Embryonic facial prominence (tissue), 1 donor: ENCODE measurements around the gene IL20RA.
"Not testable (repeated sequence)": the region's sequence is repeated elsewhere in the genome, so short reads cannot be mapped to it uniquely, and the experiment has no call there.

Experiments used
- DNase-seq: peaks from one replicate; pipeline ENCODE4 v3.0.0-alpha.2; 2016; ENCODE audit errors: extremely low spot score

Gene IL20RA, protein sequence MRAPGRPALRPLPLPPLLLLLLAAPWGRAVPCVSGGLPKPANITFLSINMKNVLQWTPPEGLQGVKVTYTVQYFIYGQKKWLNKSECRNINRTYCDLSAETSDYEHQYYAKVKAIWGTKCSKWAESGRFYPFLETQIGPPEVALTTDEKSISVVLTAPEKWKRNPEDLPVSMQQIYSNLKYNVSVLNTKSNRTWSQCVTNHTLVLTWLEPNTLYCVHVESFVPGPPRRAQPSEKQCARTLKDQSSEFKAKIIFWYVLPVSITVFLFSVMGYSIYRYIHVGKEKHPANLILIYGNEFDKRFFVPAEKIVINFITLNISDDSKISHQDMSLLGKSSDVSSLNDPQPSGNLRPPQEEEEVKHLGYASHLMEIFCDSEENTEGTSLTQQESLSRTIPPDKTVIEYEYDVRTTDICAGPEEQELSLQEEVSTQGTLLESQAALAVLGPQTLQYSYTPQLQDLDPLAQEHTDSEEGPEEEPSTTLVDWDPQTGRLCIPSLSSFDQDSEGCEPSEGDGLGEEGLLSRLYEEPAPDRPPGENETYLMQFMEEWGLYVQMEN

DNA sequence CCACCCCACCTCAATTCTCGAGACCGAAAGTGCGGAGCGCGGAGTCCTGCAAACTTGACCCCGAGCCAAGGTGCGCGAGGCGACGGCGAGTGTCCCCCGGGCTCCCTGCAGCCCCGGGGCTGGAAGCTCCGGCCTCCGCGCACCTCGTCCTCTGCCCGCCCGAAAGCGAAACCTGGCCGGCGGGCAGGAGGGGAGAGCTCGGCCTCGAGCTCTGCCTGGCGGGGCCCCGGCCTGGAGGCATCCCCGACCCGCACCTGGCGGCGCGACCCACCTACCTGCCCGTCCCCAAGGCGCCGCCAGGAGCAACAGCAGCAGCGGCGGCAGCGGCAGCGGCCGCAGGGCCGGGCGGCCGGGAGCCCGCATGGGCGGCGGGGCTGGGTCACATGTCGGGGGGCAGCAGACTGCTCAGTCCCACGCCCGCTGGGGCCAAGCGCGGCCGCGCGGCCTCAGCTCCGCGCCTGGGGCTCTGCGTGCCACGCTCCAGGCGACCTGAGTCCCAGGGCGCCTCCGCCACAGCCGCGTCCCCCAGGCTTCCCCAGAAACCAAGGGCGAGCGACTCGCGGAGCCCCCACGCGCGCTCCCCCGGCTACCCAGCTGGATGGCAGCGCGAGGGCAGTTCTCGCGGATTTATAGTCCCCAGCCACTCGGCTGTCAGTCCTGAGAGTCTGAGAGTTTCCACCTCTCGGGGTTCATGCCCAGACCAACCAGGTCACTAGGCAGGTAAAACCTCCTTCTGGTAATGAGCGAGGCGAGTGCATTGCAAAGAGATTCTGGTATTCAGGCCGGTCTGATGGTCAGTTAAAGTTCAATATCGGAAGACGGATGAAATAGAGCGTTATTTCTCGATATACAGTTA lies at the start of gene IL20RA:
IL20RA (minus strand) TSS at position 600 of the 856 bp plus-strand sequence; CDS start at position 363, 237 bp downstream.
- DNase-seq = no peak

DNA sequence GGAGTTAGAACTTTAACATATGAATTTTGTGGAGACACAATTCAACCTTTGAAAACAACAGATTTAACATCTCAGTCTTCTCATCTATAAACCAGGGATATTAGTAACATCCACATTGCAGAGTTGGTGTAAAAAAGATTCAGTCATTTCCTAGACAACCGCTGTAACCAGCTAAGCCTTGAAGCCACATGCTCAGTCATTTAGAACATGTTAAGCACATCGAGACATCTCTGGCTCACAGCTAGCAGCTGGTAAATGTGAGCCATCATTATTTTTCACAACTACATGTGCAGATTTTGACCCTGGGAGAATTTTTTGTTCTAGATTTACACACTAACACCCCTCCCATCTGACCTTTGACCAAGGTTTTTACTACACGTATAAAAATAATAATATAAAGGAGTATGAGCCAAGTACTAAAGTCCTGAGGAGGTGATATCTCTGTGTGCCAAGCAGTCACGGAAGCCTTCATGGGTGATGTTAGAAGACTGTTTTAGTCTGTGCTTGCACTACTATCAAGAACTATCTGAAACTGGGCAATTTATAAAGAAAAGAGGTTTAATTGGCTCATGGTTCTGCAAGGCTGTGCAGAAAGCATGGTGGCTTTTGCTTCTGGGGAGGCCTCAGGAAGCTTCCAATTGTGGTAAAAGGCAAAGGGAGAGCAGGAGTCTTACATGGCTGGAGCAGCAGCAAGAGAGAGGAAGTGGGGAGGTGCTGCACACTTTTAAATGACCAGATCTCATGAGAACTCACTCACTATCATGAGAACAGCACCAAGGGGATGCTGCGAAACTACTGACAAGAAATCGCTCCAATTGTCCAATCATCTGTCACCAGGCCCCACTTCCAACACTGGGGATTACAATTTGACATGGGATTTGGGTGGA lies 48.7 kb upstream of the IL20RA start:
- no peak for DNase-seq

DNA sequence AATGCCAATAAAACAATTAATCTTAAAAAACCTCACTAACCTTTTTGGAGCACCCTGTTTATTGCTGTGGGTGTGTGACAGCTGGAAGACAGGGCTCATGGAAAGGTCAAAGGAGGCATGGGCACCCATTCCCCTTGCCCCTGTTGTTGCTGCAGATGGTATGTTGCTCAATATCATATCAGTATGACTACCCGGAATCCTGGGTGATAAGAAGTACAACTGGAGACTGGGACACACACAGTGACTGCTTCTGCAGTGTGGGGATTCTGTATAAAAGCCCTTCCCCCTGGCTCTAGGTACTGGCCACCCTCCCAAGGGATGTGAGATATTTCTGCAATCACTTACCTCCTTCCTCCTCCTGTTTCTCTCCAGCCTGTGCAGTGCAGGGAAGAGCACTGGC lies 47.3 kb upstream of the IL20RA start:
- DNase-seq = no peak

DNA sequence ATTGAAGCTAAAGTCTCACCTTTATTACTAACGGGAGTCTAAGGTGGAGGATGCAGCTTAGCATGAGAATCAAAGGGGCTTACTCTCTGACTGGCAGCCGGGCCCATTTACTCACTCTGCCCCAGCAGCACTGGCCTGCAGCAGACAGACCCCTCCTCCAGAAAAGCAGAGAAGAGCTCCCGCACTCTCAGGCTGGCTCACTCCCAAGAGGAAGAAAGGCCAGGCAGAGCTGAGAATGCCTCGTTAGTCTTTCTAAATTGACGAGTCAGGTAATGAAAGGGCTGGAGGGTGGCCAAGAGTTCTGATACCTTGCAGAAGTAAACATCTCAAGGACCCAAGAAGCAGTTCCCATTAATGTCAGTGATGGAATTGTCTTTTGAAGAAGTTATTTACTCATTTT lies 44.5 kb upstream of the IL20RA start:
- DNase-seq = no peak

DNA sequence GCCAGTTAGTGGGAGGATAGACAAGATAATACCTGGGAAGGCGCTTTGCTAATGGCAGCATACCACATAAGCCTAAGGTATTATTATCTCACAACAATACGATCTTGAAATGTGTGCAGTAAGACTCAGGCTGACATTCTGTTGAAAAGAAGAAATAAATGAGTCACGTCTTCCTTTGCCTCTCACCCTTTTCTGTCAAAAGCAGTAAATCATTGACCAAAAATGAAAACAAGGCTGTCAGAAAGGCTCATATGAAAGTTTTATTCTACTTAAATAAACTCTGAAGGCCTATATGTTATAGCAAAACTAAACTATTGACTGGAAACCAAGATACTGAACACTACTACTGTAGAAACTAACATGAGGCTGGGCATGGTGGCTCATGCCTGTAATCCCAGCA lies 43.1 kb upstream of the IL20RA start:
- no peak for DNase-seq

DNA sequence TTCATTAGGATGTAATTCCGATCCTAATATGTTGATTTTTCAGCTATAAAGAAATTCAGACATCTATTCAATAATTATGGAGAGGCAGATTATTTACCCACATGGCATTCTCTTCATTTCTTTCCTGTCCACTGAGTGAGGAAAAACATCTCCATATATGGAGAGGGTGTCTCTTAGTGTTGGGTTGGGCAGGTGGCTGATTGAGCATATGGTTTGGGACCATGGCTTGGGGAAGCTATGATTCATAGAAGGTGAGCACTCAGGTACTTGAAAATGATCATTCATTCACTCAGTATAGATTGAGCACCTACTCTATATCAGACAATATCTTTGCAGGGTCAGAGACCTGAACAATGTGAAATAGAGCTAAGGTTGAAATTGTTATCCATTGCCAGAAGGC lies 41.3 kb upstream of the IL20RA start:
- DNase-seq = no peak

DNA sequence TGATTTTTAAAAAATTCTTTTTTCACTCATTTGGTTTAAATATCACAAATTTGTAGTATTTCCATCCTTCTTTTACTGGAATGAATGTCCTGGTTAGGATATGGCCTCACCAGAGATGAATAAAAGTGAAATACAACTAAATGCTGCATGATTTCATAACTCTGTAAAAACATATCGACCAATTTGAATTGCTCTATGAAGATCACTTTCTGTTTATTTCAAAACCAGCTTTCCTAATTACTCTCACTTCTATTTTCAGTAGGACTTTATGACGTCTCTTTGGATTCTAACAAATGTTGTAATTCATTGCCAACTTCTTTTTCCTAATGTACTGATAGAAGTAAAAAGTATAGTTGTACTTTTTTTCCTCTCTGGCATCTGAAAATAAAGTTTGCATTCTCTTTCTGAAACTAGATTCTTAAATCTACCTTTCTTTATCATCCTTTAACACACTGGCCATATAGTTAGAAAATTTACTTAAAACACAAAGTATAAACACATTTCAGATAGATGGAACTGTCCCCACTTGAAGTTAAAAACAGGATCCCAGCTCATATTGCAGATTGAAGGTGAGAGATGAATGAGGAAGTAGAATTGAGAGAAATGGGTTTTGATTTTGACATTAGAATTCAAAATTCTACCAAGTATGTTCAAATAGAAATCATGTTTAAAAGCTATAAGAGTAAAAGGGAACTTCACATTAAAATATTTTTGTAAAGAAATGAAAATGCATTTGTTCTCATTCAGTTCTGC lies 40.3 kb upstream of the IL20RA start:
- no peak for DNase-seq

DNA sequence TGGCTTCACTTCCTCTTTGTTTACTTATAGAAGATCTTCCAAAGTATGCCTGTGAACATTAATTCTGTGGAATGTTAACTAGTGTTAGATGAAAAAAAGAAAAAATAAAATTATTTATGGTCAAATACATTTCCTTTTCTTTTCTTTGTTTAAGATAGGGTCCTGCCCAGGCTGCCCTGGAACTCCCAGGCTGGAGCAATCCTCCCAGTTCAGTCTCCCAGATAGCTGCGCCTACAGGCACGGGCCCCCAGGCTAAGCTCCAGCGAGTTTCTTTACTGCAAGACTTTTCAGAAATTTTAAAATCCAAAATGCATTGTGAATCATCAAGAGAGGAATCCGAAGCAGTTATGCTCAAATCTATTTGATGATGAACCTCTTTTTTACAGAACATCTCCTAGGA lies 39.3 kb upstream of the IL20RA start:
- DNase-seq = no peak

DNA sequence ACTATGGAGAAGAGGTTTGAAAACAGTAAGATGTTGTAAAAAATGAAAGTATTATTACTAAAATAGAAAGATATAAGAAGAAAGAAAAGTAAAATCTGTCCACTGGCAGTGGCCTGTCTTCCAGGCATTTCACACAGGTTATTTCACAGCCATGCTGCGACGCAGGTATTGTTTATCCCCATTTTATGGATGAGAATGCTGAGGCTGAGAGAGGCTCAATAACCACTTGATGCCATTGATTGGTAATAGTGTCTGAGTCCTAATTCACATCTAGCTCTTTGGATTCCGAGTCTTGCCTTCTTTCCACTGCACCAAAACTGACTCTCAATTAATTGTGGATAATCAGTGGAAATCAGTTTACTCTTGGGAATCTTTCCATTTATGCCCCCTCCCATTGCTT lies 37.2 kb upstream of the IL20RA start:
- DNase-seq = no peak

DNA sequence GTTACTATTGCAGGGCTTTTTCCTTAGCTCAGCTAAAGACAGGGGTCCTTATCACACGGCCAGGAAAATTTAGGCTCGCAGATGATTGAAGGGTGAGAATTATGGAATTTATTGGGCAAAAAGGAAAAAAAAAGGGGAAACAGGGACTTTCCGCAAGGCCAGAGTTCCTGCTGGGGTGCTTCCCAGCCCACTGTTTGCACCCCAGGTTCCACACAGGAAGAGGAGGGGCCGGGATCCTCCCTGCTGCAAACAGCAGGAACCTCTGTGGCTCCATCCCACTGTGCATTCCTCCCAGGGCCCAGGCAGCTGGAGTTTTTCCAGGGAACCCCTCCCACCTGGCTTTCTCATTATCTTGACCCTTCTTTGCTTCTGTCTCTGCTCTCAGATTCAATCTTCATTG lies 35.9 kb upstream of the IL20RA start:
- DNase-seq = no peak

DNA sequence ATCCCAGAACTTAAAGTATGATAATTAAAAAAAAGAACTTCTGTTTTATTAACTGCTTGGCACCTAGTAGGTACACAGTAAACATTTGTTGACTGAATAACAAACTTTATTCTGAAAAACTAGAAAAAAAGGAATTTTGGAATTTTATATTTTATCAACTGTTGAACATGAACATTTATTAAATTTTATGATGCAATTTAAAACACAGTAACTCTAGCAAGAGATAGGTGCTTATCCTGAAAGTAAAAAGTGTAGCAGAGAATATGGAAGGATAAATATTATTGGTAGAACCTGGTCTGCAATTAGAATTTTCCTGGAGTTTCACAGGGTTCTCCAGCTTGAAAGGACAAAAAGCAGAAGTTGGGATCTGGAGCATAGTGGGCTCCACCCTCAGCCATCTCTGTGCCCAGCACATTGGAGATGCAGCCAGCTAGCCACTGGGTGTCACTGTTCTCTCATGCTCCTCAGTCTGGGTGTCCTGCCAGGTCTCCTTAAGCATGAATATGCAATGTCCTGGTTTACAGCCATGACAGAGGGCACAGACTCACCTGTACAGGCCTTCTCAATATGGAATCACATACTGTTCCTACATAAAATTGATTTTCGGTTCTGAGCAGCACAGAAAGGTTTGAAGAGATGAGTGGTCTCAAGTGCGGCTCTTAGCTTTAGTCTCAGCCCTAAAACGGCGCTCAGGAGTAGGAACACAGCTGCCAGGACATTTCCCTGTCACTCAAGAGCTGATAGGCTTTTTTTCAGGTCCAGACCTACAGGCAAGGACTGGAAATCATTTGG lies 31.7 kb upstream of the IL20RA start:
- DNase-seq = no peak

DNA sequence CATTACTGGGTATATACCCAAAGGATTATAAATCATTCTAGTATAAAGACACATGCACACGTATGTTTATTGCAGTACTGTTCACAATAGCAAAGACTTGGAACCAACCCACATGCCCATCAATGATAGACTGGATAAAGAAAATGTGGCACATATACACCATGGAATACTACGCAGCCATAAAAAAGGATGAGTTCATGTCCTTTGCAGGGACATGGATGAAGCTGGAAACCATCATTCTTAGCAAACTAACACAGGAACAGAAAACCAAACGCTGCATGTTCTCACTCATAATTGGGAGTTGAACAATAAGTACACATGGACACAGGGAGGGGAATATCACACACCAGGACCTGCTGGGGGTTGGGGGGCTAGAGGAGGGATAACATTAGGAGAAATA lies 31.0 kb upstream of the IL20RA start:
- DNase-seq = not testable (repeated sequence)

DNA sequence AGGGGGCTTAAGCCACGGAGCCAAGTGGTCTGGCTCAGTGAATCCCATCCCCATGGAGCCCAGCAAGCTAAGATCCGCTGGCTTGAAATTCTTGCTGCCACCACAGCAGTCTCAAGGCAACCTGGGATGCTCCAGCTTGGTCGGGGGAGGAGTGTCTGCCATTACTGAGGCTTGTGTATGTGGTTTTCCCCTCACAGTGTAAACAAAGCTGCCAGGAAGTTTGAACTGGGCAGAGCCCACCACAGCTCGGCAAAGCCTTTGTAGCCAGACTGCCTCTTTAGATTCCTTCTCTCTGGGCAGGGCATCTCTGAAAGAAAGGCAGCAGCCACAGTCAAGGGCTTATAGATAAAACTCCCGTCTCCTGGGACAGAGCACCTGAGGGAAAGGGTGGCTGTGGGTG lies 25.5 kb upstream of the IL20RA start:
- DNase-seq = no peak

DNA sequence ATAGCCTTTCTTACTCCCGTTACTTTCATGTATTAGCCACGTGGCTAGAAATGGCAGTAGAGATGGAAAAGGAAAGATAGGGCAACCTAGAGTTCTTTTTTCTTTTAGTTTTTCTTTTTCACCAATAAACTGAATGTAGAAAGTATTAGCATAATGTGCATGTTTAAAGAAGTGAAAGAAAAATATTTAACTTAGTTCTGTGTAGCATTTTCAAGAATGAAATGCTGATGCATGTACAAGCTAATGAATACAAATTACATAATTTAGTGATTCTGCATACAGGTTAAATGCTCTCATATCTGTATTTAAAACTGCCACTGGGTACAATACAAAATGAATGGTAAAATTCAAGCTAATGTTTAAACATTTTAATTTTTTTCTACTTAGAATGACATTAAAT lies 22.6 kb upstream of the IL20RA start:
- no peak for DNase-seq

DNA sequence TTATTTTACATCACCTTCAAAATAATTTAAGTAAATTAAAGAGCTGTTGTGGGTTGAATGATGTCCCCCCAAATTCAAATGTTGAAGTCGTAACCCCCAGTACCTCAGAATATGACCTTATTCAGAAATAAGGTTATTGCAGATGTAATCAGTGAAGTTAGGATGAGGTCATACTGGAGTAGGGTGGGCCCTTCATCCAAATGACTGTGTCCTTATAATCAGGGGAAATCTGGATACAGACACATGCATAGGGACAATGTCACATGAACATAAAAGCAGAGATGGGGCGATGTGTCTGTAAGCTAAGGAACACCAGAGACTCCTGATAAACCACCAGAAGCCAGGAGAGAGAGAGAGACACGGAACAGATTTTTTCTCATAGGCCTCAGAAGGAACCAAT lies 13.3 kb upstream of the IL20RA start:
- no peak for DNase-seq

DNA sequence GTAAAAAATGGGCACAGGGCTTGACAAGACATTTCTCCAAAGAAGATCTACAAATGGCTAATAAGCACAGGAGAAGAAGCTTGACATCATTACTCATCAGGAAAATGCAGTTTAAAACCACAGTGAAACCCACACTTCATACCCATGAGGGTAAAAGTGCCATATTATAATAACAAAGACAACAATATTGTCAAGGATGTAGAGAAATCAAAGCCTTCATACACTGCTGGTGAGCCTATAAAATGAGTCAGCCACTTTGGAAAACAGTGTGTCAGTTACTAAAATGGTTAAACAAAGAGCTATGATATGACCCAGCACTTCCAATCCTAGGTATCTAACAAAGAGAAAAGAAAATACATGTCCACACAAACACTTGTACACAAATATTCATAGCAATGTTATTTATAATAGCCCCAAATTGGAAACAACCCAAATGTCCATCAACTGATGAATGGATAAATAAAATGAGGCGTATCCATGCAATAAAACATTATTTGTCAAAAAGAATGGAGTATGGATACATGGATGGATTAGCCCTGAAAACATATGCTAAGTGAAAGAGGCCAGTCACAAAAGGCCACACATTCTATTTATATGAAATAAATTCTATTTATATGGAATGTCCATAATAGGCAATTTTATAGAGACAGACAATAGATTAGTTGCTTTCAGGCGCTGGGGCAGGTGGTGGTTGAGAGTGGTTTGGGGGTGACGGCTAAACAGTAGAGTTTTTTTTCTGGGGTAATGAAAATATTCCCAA lies 11.5 kb upstream of the IL20RA start:
- no peak for DNase-seq

DNA sequence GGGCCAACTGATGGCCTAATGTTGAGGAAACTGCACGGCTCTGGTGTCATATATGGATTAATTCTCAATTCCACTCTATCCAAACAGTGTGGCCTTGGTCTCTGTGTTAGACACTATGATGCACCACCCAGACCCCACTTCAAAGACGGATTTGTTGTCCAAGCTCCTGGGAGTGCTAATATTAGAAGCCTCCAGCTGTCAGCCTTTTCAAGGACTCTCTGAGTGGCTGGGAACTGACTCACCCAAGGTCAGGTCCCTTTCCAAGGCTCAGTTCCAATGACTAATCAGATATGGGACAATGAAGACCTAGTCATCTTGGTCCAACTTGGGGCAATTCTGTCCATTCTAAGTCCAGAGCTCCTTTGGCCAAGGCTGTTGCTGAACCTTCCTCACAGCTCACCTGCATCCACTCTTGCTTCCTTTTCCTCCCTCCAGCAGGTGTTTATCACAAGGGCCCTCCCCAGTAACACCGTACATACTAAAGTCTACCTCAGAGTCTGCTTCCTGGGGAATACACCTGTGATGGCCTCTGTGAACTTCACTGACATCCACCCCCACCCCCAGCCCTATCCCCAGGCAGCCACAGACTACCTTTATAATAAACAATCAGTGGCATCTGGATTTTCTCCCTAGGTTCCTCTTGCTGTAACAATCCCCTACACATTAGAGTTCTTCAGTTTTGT lies 7.2 kb upstream of the IL20RA start:
- DNase-seq = no peak

DNA sequence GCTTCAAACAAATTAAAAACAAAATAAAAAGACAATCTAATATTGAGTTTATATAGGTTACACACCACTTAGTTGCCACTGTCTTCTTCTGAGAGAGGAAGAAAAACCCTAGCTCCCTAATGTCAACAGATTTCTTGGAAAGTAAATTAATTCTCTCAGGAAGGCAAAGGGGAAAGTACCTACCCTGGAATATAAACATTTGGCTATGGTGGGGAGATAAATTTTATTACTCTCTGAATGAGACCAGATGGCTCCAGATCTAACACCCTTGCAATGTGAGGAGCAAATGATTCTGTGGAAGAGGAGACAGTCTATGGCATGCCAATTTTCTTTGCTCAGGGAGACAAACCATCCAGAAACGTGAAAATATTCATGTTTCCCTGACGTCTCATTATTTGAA lies 4.3 kb upstream of the IL20RA start:
- DNase-seq = no peak

DNA sequence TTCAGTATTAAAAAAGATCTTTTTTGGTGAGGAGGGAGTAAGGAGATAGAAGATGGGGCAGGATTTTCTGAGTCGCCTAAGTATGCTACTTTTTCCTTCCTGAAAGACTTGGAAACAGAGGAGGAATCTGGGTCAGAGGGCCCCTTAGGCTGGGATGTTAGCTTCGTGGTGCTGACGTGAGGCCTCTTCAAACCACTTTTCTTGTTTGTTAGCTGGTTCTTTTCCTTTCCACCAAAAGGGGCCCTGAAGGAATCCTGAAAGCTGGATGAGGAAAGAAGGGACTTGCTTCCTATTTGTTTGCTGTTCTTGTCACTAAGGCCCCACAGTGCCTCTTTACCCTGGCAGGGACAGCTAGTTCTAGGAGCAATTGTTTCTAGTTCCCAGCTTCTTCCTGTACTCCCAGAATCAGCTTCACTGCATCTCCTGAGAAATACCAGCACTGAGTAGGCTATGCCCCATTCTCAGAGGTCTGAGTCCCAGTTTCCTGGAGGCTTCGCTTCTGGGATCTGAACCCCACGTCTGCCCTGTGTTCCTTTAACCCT lies 2.2 kb upstream of the IL20RA start:
- no peak for DNase-seq
